HepG2 (cell line): ENCODE measurements around the gene ZNF547. TPM values are rescaled to one million over a fixed set of nuclear protein-coding genes. Genes with fewer than 3 reads are reported as not detected.

Source experiments
- ATAC-seq: fragments of 200-7000 bp; cut with Tn5 transposase; 3 replicates; pipeline ENCODE4 v1.9.1; 2020; ENCODE audit warnings: mild to moderate bottlenecking, moderate library complexity
- BruUV-seq: library from RNA; stranded (reverse); fragments of 400-500 nt; replicated peaks from 2 replicates; lab custom pipeline; 2021; lab: Mats Ljungman, UMichigan
- CTCF ChIA-PET: fragments of 300-600 bp; formaldehyde crosslinking; extraction: SDS; loops from one replicate; lab custom pipeline; 2021; ENCODE audit warnings: low total read pairs, inconsistent platforms, low intra/inter-chr PET ratio; lab: Yijun Ruan, JAX
- POLR2A ChIA-PET: fragments of 350-600 bp; sonication (Branson Sonifier 250); formaldehyde crosslinking; loops from one replicate; lab custom pipeline; 2020; ENCODE audit warnings: antibody characterized with exemption, inconsistent platforms; lab: Yijun Ruan, JAX
- DNase-seq: peaks from one replicate; pipeline ENCODE4 v3.0.0-alpha.2; 2015; ENCODE audit warnings: low spot score
- FAIRE-seq: peaks from 3 replicates; lab custom pipeline; 2011; peaks lifted over from hg19 to GRCh38; lab: Jason Lieb, UNC
- H2AFZ ChIP-seq: one replicate; pipeline ENCODE4 v1.6.1; 2011; ENCODE audit warnings: low read length, inconsistent platforms
- H3K27ac ChIP-seq: fragments of 300-600 bp; 3 replicates; pipeline ENCODE4 v1.8.0; 2011; ENCODE audit warnings: mixed run types, mild to moderate bottlenecking, mixed read lengths, low read length, inconsistent platforms; ENCODE audit not compliant: insufficient read depth; ENCODE audit errors: extremely low read length
- H3K27me3 ChIP-seq, 2 experiments: fragments of 200-600 bp in 1 of 2; 2 replicates in 1 of 2; 3 replicates in 1 of 2; pipeline versions ENCODE4 v1.6.0 to v1.8.0; 2011; ENCODE audit warnings: low read length in 2 of 2, mild to moderate bottlenecking in 2 of 2, moderate library complexity in 2 of 2, inconsistent platforms in 1 of 2; ENCODE audit not compliant: insufficient read depth in 2 of 2, control insufficient read depth in 1 of 2
- H3K36me3 ChIP-seq, 2 experiments: fragments of 200-600 bp in 1 of 2; replicated peaks in 1 of 2; 2 replicates in 1 of 2; 3 replicates in 1 of 2; pipeline versions ENCODE4 v1.5.1 to v1.8.0; 2011; ENCODE audit warnings: low read length in 2 of 2, inconsistent platforms in 1 of 2; ENCODE audit not compliant: insufficient read depth in 2 of 2, control insufficient read depth in 1 of 2
- H3K4me1 ChIP-seq: 2 replicates; pipeline ENCODE4 v1.5.1; 2012; ENCODE audit warnings: low read length, inconsistent platforms; ENCODE audit not compliant: insufficient read depth
- H3K4me2 ChIP-seq: 2 replicates; pipeline ENCODE4 v1.6.0; 2011; ENCODE audit warnings: low read depth, low read length, inconsistent platforms
- H3K4me3 ChIP-seq, 3 experiments: fragments of 200-600 bp in 1 of 3; sonication (generic), shearing (Covaris generic) in 1 of 3; replicated peaks in 1 of 3; 2 replicates each; pipeline ENCODE4 v1.5.1; 2011 to 2016; ENCODE audit warnings: low read length in 3 of 3, inconsistent platforms in 2 of 3, low read depth in 2 of 3, mild to moderate bottlenecking in 2 of 3, control low read depth in 1 of 3, mixed read lengths in 1 of 3; ENCODE audit not compliant: insufficient read depth in 1 of 3
- H3K79me2 ChIP-seq: one replicate; pipeline ENCODE4 v1.6.1; 2011; ENCODE audit warnings: low read length, inconsistent platforms; ENCODE audit not compliant: insufficient read depth
- H3K9ac ChIP-seq: 2 replicates; pipeline ENCODE4 v1.6.0; 2011; ENCODE audit warnings: mild to moderate bottlenecking, low read depth, low read length, inconsistent platforms; ENCODE audit not compliant: insufficient read depth
- H3K9me3 ChIP-seq: 2 replicates; pipeline ENCODE4 v1.5.1; 2012; ENCODE audit warnings: mild to moderate bottlenecking, low read length
- H4K20me1 ChIP-seq: 2 replicates; pipeline ENCODE4 v1.6.0; 2011; ENCODE audit warnings: inconsistent platforms, mild to moderate bottlenecking, low read length, moderate library complexity; ENCODE audit not compliant: insufficient read depth
- GZF1 ChIP-seq: sonication (generic); formaldehyde crosslinking; IDR thresholded peaks from 2 replicates; pipeline ENCODE4 v1.5.1; 2020; ENCODE audit warnings: mild to moderate bottlenecking, missing genetic modification reagents
- ZBTB42 ChIP-seq: sonication (generic); formaldehyde crosslinking; IDR thresholded peaks from 2 replicates; pipeline ENCODE4 v1.5.0; 2020; ENCODE audit warnings: mild to moderate bottlenecking, missing genetic modification reagents
- ZMAT3 ChIP-seq: sonication (generic); formaldehyde crosslinking; conservative IDR thresholded peaks from 2 replicates; pipeline ENCODE4 v1.7.0; 2021; ENCODE audit warnings: missing genetic modification reagents
- ZNF792 ChIP-seq: IDR thresholded peaks from 2 replicates; pipeline ENCODE4 v1.6.1; 2016
- WGBS: methylation state at CpG from one replicate; pipeline ENCODE4 v1.1.6; 2017; ENCODE audit warnings: low lambda C conversion rate; 5-methylcytosine and 5-hydroxymethylcytosine counted together
- in situ Hi-C: cut with HindIII; loops from 2 replicates; pipeline ENCODE4 v1.10.0; 2017; ENCODE audit warnings: low pct_unique_long_range_greater_than_20kb; ENCODE audit not compliant: extremely low pct_ligation_motif_present
- intact Hi-C: fragments of 100-400 bp; cut with micrococcal nuclease; formaldehyde crosslinking; loops from one replicate; pipeline ENCODE4 v1.10.0; 2022; ENCODE audit not compliant: unreplicated experiment
- polyA plus RNA-seq, 8 experiments: library from polyadenylated mRNA; depleted of rRNA in 3 of 8; stranded (reverse) in 7 of 8; unstranded in 1 of 8; fragments of >200 nt; fragmentation: Illumina TruSeq in 4 of 8; extraction: Trizol in 4 of 8; gene quantifications; 2 replicates each; pipeline versions ENCODE4 v1.2.1 to v1.2.3, GENCODE V29; 2011 to 2016; ENCODE audit warnings: low read depth in 4 of 8, missing spikeins in 1 of 8, mixed read lengths in 1 of 8; ENCODE audit not compliant: insufficient read depth in 1 of 8
- total RNA-seq, 5 experiments: library from RNA; depleted of rRNA; stranded (reverse); fragments of >200 nt; fragmentation: Illumina TruSeq; extraction: Trizol; gene quantifications; 2 replicates each; pipeline ENCODE4 v1.2.3, GENCODE V29; 2016; ENCODE audit warnings: low read depth in 1 of 5
- TF ChIP-seq, protein P1 (sequence below): sonication (generic); formaldehyde crosslinking; IDR thresholded peaks from 2 replicates; pipeline ENCODE4 v1.4.0; 2020; ENCODE audit warnings: missing genetic modification reagents
- TF ChIP-seq, protein P2 (sequence below): sonication (generic); formaldehyde crosslinking; IDR thresholded peaks from 2 replicates; pipeline ENCODE4 v1.4.0; 2020; ENCODE audit warnings: missing genetic modification reagents, borderline replicate concordance

The ZNF547 gene
- total and polyA plus RNA-seq, 2 of the 13 experiments (the other 11 are each of a cell fraction or from before 2014, with no cell fraction given): 2.0 to 2.6 TPM

DNA sequence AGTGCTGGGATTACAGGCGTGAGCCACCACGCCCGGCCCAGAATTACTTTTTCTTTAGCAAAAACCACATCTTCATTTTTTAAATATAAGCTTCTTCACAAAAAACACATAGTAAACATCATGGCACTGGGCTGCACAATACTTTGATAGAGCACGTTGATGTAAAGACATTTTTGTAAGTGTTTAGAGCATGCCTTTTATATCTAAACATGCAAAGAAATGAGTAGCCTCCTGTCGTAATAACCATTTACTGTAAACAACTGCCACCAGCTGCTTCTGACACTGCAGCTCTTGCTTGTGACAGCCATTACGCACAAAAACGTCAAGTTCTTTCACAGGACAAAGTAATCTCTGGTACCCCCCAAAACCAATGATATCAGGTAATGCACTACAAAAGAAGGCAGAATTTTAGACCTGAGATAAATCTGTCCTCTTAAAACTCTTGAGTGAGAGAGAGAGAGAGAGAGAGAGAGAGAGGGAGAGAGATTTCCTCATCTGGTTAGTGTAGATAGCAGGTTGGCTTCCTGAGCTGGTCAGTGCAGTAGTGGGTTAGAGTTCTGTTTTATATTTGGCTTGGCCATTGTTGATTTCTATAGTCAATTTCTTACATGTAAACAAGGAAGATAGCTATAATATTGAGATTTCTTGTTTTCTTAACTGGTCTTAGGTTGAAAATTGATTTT is 19.6 kb downstream of the ZNF547 start:
- H3K27me3 ChIP-seq: no peaks in the 10 kb centered on the region
- H3K4me1 ChIP-seq: peaks cover 8% of the 10 kb centered on the region; the same call in 1 of the 2 replicates
- CTCF ChIA-PET: no interaction called here
- DNase-seq (no peak), FAIRE-seq (no peak)
- BruUV-seq: no TSS peak
- in situ Hi-C loops: no loop called here
- 0 out of 5 replicates have a peak, but pooled peaks cover 0 to 3% of the 10 kb centered on the region in 2 experiments for H3K36me3 ChIP-seq
- H3K4me2 ChIP-seq: peak overlapping the region; percentile 57
- TF ChIP-seq GZF1 (CRISPR knock-in tag) (no peak), ZNF792 (CRISPR knock-in tag) (peak; percentile 87; the same call in 1 of the 2 replicates)
- TF ChIP-seq, all 625 proteins: peak for 1
- H2AFZ ChIP-seq: peak overlapping the region; percentile 90
- H3K9me3 ChIP-seq: no peaks in the 10 kb centered on the region
- peak overlapping the region; percentile 39; the same call in 1 of the 2 replicates for H3K9ac ChIP-seq
- WGBS: 43% methylated on average over 7 of the region's 7 CpGs
- POLR2A ChIA-PET: no interaction called here
- H3K4me3 ChIP-seq: no peak overlapping the region
- H3K79me2 ChIP-seq: no peaks in the 10 kb centered on the region
- intact Hi-C loops: no loop called here
- no peak; the same call in 2 of the 3 replicates for ATAC-seq
- H3K27ac ChIP-seq: no peak overlapping the region
- no peaks in the 10 kb centered on the region for H4K20me1 ChIP-seq

DNA sequence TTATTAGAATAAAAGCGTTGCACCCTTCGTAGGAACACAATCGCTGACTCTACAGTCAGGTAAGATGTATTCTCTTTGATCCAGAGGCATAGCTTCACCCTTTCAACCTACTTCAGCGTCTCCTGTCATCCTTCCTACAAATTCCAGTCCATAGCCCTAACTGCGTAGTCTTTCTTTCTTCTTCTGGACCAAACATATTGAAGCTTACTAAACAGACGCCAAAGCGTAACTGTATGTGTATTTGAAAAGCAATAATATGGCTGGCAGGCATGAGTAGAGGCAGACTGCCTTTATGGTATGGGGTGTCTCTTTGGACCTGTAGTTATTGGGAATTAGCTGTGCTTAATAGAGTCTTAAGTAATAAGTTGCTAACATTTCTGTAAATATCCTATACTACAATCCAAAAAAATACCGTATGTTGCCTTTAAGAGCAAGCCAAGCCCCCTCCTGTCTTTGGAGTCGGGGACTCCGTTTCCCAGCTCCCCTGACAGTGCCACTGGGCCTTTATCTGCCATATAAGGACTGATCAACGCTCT is 25.9 kb downstream of the ZNF547 start:
- Histone ChIP-seq H3K27ac (peak overlapping the region; percentile 97), H3K4me2 (peak overlapping the region; percentile 93), H4K20me1 (no peaks in the 10 kb centered on the region), H3K27me3 (no peaks in the 10 kb centered on the region; a peak in 1 of 5 replicates), H3K4me3 (peak overlapping the region; percentile 43 to 88 (median 67); a peak in 4 of 6 replicates), H3K79me2 (peaks cover 37% of the 10 kb centered on the region), H3K9ac (peak overlapping the region; percentile 68; the same call in 1 of the 2 replicates), H2AFZ (peak overlapping the region; percentile 32), H3K9me3 (no peaks in the 10 kb centered on the region), H3K36me3 (peaks cover 3 to 6% of the 10 kb centered on the region in 2 experiments; a peak in 4 of 5 replicates), H3K4me1 (peaks cover 41% of the 10 kb centered on the region)
- TSS peak; percentile 78 for BruUV-seq
- FAIRE-seq: no peak
- ChIA-PET POLR2A (interaction anchor here (0.9 to 2.0 kb wide), 6 partner anchors 17 to 71 kb away, joined by 3 to 21 read pairs (median 4); partner anchors contain the start of genes TRAPPC2B, ZNF304, ZNF547 and ZNF749), CTCF (no interaction called here)
- DNase-seq: no peak
- ATAC-seq: no peak
- intact Hi-C loops (loop anchor here (1.0 kb wide), 1 partner anchor 26 kb away; the partner anchor contains the start of genes TRAPPC2B and ZNF547), in situ Hi-C loops (no loop called here)
- WGBS: 66% methylated on average over 10 of the region's 11 CpGs
- TF ChIP-seq ZMAT3 (CRISPR knock-in tag): no peak
- TF ChIP-seq ZBTB42: 0 out of 2 replicates have a peak, but pooled peaks have one; percentile 21
- TF ChIP-seq, protein P1, sequence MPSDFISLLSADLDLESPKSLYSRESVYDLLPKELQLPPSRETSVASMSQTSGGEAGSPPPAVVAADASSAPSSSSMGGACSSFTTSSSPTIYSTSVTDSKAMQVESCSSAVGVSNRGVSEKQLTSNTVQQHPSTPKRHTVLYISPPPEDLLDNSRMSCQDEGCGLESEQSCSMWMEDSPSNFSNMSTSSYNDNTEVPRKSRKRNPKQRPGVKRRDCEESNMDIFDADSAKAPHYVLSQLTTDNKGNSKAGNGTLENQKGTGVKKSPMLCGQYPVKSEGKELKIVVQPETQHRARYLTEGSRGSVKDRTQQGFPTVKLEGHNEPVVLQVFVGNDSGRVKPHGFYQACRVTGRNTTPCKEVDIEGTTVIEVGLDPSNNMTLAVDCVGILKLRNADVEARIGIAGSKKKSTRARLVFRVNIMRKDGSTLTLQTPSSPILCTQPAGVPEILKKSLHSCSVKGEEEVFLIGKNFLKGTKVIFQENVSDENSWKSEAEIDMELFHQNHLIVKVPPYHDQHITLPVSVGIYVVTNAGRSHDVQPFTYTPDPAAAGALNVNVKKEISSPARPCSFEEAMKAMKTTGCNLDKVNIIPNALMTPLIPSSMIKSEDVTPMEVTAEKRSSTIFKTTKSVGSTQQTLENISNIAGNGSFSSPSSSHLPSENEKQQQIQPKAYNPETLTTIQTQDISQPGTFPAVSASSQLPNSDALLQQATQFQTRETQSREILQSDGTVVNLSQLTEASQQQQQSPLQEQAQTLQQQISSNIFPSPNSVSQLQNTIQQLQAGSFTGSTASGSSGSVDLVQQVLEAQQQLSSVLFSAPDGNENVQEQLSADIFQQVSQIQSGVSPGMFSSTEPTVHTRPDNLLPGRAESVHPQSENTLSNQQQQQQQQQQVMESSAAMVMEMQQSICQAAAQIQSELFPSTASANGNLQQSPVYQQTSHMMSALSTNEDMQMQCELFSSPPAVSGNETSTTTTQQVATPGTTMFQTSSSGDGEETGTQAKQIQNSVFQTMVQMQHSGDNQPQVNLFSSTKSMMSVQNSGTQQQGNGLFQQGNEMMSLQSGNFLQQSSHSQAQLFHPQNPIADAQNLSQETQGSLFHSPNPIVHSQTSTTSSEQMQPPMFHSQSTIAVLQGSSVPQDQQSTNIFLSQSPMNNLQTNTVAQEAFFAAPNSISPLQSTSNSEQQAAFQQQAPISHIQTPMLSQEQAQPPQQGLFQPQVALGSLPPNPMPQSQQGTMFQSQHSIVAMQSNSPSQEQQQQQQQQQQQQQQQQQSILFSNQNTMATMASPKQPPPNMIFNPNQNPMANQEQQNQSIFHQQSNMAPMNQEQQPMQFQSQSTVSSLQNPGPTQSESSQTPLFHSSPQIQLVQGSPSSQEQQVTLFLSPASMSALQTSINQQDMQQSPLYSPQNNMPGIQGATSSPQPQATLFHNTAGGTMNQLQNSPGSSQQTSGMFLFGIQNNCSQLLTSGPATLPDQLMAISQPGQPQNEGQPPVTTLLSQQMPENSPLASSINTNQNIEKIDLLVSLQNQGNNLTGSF (CRISPR knock-in tag): no peak
- TF ChIP-seq, protein P2, sequence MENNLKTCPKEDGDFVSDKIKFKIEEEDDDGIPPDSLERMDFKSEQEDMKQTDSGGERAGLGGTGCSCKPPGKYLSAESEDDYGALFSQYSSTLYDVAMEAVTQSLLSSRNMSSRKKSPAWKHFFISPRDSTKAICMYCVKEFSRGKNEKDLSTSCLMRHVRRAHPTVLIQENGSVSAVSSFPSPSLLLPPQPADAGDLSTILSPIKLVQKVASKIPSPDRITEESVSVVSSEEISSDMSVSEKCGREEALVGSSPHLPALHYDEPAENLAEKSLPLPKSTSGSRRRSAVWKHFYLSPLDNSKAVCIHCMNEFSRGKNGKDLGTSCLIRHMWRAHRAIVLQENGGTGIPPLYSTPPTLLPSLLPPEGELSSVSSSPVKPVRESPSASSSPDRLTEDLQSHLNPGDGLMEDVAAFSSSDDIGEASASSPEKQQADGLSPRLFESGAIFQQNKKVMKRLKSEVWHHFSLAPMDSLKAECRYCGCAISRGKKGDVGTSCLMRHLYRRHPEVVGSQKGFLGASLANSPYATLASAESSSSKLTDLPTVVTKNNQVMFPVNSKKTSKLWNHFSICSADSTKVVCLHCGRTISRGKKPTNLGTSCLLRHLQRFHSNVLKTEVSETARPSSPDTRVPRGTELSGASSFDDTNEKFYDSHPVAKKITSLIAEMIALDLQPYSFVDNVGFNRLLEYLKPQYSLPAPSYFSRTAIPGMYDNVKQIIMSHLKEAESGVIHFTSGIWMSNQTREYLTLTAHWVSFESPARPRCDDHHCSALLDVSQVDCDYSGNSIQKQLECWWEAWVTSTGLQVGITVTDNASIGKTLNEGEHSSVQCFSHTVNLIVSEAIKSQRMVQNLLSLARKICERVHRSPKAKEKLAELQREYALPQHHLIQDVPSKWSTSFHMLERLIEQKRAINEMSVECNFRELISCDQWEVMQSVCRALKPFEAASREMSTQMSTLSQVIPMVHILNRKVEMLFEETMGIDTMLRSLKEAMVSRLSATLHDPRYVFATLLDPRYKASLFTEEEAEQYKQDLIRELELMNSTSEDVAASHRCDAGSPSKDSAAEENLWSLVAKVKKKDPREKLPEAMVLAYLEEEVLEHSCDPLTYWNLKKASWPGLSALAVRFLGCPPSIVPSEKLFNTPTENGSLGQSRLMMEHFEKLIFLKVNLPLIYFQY (CRISPR knock-in tag): 0 out of 2 replicates have a peak, but pooled peaks have one; percentile 28
